NCI-H2171 treated with DMSO at 0.1 percent for 48 hours (cell line): ENCODE measurements around the gene RELN.
A peak's percentile ranks its signal among the peaks of the same experiment; 100 is the strongest.
"Not testable (repeated sequence)": the region's sequence is repeated elsewhere in the genome, so short reads cannot be mapped to it uniquely, and the experiment has no call there.

ENCODE experiments used
- DNase-seq: peaks from one replicate; lab custom pipeline; 2025; lab: John Stamatoyannopoulos, UW

RELN gene

GRCh38 chr7:103560136-103560535, 429.3 kb downstream of the RELN start:
- no peak for DNase-seq

GRCh38 chr7:103551016-103551415, 438.4 kb downstream of the RELN start:
- DNase-seq = no peak

GRCh38 chr7:103549786-103550185, 439.7 kb downstream of the RELN start:
- no peak for DNase-seq

- DNase-seq = no peak
Measured at GRCh38 chr7:103547451-103548284, 441.8 kb downstream of the RELN start.

DNA sequence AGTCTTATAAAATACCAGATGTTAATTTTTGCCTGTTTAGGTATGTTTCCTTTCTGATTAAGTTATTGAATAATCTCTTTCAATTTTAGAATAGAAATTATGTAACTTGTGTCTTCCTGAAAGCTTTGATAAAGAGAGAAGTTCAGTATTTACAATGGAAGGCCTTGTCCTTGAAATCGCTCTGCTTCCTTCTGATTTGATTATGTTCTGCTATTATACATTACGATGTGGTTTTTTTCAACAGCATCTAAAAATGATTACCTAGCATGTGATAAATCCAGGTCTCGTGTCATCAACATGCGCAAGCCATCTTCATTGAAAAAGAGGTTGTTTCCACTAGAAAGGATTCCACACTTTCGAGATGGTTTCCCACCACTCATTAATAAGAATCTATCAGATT, 447.0 kb downstream of the RELN start:
- DNase-seq = no peak

- DNase-seq = no peak
Measured at GRCh38 chr7:103541947-103542346, 447.5 kb downstream of the RELN start.

- DNase-seq = no peak
Measured at GRCh38 chr7:103541026-103541425, 448.4 kb downstream of the RELN start.

GRCh38 chr7:103540338-103540737, 449.1 kb downstream of the RELN start:
- DNase-seq = no peak

GRCh38 chr7:103539875-103540274, 449.6 kb downstream of the RELN start:
- DNase-seq = no peak

GRCh38 chr7:103538964-103539709, 450.3 kb downstream of the RELN start:
- no peak for DNase-seq

DNA sequence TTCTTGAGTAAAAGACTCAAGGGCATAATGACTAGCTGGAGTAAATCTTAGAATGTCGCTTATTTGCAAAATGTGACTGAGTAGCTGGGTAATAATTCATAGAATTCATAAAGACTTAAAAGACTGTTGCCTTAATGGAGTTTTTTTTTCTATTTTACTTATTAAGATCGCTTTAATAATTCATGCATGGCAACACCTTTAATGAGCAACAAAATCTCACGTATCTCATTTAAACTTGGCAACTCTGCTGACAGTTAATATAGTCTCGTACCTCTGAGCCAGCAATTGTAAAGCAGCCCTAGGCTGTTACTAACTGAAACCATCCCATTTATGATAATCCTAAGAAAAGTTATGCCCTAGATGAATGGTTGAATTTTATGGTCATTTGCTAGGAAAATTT, 455.7 kb downstream of the RELN start:
- DNase-seq = no peak

DNA sequence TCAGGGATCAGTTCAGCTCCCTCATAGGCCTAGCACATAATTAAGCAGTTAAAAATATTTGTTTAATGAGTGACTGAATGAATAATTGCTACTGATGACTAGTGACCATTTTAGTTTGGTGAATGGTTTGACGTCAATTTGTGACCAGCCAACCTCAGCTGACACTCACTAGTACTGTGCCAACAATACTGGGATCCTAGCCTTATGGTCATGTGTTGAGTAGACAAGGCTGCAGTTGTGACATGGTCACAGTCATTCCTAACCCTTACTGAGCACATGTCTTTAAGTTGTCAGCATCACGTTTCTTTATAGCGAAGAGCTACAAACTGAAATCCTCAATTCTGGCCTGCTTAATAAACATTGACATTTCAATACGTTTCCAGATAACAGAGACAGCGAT, 456.5 kb downstream of the RELN start:
- no peak for DNase-seq

GRCh38 chr7:103528152-103528551, 461.3 kb downstream of the RELN start:
- DNase-seq = no peak

GRCh38 chr7:103525937-103526336, 463.5 kb downstream of the RELN start:
- DNase-seq = no peak

DNA sequence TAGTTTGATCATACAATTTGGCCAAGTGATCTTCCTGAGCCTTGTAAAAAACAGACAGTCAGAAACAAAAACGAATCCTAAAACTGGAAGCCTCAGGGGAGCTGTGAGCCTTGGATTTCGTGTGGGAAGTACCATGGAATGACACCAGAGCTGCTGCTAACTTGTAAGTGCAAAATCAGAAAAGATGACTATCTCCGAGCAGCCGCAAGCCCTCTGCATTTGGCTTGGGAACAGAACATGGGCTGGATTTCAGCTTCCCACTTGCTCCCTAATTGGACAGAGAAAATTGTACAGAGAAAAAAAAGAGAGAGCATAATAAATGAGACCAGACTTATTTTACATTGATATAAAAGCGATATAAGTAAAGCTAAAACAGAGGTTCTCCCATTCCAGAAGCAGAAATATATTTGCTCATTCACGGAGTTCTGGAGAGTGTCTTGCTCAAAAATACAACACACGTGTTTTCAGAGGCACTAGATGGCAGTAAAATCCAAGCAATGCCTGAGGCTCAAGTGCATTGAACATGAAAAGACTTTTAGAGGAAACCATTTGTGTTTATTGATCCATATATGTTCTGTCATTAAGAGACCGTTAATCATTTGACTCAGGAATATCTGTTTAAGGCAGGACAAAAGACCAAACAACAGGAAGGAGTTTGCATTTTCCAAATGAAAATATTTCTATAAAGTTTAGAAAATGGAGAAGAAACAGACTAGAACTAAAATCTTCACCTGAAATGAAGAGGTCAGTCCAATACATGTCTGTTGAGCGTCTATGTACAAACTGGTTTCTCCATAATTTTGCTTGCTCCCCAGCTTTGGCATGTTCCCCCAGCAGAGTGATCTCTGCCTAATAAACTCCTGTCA, 465.2 kb downstream of the RELN start:
- DNase-seq = peak; percentile 47

DNA sequence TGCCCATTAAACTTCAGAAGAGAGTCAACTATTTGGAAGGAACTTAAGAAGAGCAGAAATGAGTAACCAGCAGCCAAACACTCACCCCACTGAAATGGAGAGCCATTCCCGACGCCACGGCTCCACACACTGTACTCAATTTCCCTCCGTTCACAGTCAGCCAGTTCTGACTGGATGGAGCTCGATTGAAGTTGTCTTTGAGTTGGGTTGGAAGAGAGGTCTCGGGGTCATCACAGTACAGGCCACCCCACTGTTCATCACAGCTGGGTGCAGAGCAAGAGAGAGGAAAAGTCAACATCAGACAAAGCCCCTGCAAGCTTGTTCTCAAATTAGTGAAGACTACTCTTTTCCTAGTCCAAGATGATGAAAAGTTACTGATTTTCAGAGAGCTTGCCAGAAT, 467.5 kb downstream of the RELN start:
- DNase-seq = no peak

GRCh38 chr7:103504505-103505135, 484.8 kb downstream of the RELN start:
- DNase-seq = no peak

- DNase-seq = no peak
Measured at GRCh38 chr7:103501206-103501605, 488.3 kb downstream of the RELN start.

- DNase-seq = no peak
Measured at GRCh38 chr7:103499976-103500375, 489.5 kb downstream of the RELN start.

- DNase-seq = no peak
Measured at GRCh38 chr7:103487419-103487818, 502.0 kb downstream of the RELN start.

GRCh38 chr7:103486873-103487272, 502.6 kb downstream of the RELN start:
- not testable (repeated sequence) for DNase-seq

GRCh38 chr7:103480771-103481170, 508.7 kb downstream of the RELN start:
- DNase-seq = no peak
